PC-3 (cell line): Measurements from ENCODE around the gene RPS3. TPM values are rescaled to one million over a fixed set of nuclear protein-coding genes. Genes with fewer than 3 reads are reported as not detected.

Experiments used
- ATAC-seq: fragments of 200-7000 bp; cut with Tn5 transposase; 2 replicates; pipeline ENCODE4 v1.9.1; 2020; ENCODE audit warnings: mild to moderate bottlenecking, moderate library complexity
- BruUV-seq: library from RNA; stranded (reverse); fragments of 400-500 nt; replicated peaks from 2 replicates; lab custom pipeline; 2021; lab: Mats Ljungman, UMichigan
- CTCF ChIA-PET: fragments of 300-600 bp; sonication (Branson Sonifier 250); formaldehyde crosslinking; loops from one replicate; lab custom pipeline; 2022; ENCODE audit warnings: antibody characterized with exemption; lab: Charles Lee
- POLR2A ChIA-PET: fragments of 300-600 bp; sonication (Branson Sonifier 250); formaldehyde crosslinking; loops from one replicate; lab custom pipeline; 2022; ENCODE audit warnings: antibody characterized with exemption; ENCODE audit not compliant: unreplicated experiment; lab: Charles Lee
- DNase-seq: peaks from one replicate; pipeline ENCODE4 v3.0.0-alpha.2; 2015
- H2AFZ ChIP-seq: fragments of 300-600 bp; sonication (generic); 2 replicates; pipeline ENCODE4 v1.6.0; 2016; ENCODE audit warnings: antibody characterized with exemption, low read length
- H3F3A ChIP-seq: fragments of 300-600 bp; sonication (generic); one replicate; pipeline ENCODE4 v1.6.0; 2017; ENCODE audit warnings: antibody characterized with exemption, low read length, control low read depth, mild to moderate bottlenecking; ENCODE audit not compliant: unreplicated experiment
- H3K27ac ChIP-seq: fragments of 300-600 bp; sonication (generic); 2 replicates; pipeline ENCODE4 v1.5.1; 2016; ENCODE audit warnings: mild to moderate bottlenecking, low read length
- H3K27me3 ChIP-seq: fragments of 300-600 bp; sonication (generic); 2 replicates; pipeline ENCODE4 v1.6.1; 2016; ENCODE audit warnings: low read length, mixed read lengths
- H3K36me3 ChIP-seq: fragments of 300-600 bp; sonication (generic); 2 replicates; pipeline ENCODE4 v1.6.1; 2016; ENCODE audit warnings: low read depth, mixed run types, low read length, mixed read lengths
- H3K4me1 ChIP-seq: fragments of 300-600 bp; sonication (generic); 2 replicates; pipeline ENCODE4 v1.5.1; 2016; ENCODE audit warnings: low read length; ENCODE audit not compliant: insufficient read depth
- H3K4me2 ChIP-seq: fragments of 300-600 bp; sonication (generic); 2 replicates; pipeline ENCODE4 v1.6.0; 2016; ENCODE audit warnings: low read length
- H3K4me3 ChIP-seq: fragments of 300-600 bp; sonication (generic); 2 replicates; pipeline ENCODE4 v1.5.1; 2016; ENCODE audit warnings: mild to moderate bottlenecking, low read length, mixed read lengths
- H3K79me2 ChIP-seq: fragments of 300-600 bp; sonication (generic); 2 replicates; pipeline ENCODE4 v1.6.1; 2017; ENCODE audit warnings: low read length, mixed read lengths
- H3K9ac ChIP-seq: fragments of 300-600 bp; sonication (generic); 2 replicates; pipeline ENCODE4 v1.6.0; 2016; ENCODE audit warnings: mild to moderate bottlenecking, low read length
- H3K9me2 ChIP-seq: fragments of 300-600 bp; sonication (generic); replicated peaks from 2 replicates; pipeline ENCODE4 v1.6.1; 2016; ENCODE audit warnings: mixed run types, low read length, mixed read lengths
- H3K9me3 ChIP-seq: fragments of 300-600 bp; sonication (generic); 2 replicates; pipeline ENCODE4 v1.6.1; 2016; ENCODE audit warnings: low read length, mixed read lengths
- H4K20me1 ChIP-seq: fragments of 300-600 bp; sonication (generic); 2 replicates; pipeline ENCODE4 v1.6.1; 2016; ENCODE audit warnings: low read length, mixed read lengths
- CTCF ChIP-seq: fragments of 300-600 bp; sonication (generic); conservative IDR thresholded peaks from 2 replicates; pipeline ENCODE4 v1.5.1; 2017; ENCODE audit warnings: antibody characterized with exemption, low read depth, mild to moderate bottlenecking, low read length
- EZH2 ChIP-seq: fragments of 300-600 bp; sonication (generic); IDR thresholded peaks from one replicate; pipeline ENCODE4 v1.6.1; 2017; ENCODE audit warnings: antibody characterized with exemption, mild to moderate bottlenecking, low read length; ENCODE audit not compliant: unreplicated experiment
- EZH2phosphoT487 ChIP-seq: fragments of 300-600 bp; sonication (generic); IDR thresholded peaks from 2 replicates; pipeline ENCODE4 v1.6.1; 2018; ENCODE audit warnings: mild to moderate bottlenecking, antibody characterized with exemption, low read length, borderline replicate concordance
- intact Hi-C: fragments of 100-400 bp; cut with micrococcal nuclease; formaldehyde crosslinking; loops from 2 replicates; pipeline ENCODE4 v1.9.0; 2023
- total RNA-seq: library from RNA; depleted of rRNA; stranded (reverse); fragments of >200 nt; gene quantifications from 2 replicates; pipeline ENCODE4 v1.2.3, GENCODE V29; 2014

RPS3 gene
- total RNA-seq, 1 experiment from 2014 or later: 2,018 TPM

DNA sequence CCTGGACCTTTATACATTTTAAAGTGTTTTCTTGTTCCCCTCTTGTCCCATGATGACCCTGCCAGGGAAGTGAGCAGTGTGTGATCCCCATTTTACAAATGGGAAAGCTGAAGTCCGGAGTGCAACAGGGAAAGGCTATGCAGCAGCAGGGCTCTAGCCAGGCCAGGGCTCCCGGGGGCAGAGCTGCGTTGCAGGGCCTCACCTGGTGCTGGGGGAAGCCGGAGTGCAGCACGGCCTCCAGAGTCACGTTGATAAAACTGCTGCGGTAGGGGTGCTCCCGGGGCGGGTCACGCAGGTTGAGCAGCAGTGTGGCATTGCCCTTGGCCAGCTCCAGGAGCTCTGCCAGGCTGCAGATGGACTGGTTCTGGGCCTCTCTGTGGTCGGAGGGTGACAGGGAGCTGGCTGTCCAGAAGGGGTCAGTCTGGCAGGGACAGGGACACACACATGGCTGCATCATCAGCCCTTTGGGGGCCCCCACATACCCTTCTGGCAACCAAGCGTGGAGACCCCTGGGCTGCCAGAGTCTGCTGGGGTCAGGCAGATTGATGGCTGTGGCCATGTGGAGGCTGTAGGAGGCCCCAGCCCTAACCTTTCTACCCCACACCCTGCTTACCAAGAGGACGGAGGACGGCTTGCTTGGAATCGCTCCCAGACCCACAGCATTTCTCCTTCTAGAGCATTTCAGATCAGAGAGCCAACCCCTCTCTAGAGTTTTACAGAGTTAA is 43.0 kb downstream of the RPS3 start:
- POLR2A ChIA-PET: no interaction called here
- Histone ChIP-seq H3K4me3 (no peak overlapping the region), H3K27ac (no peak overlapping the region), H3F3A (no peaks in the 10 kb centered on the region), H3K9ac (no peak overlapping the region), H3K36me3 (no peaks in the 10 kb centered on the region), H3K27me3 (no peaks in the 10 kb centered on the region), H3K4me2 (no peak overlapping the region), H4K20me1 (no peaks in the 10 kb centered on the region), H3K4me1 (no peaks in the 10 kb centered on the region), H3K9me3 (no peaks in the 10 kb centered on the region), H3K9me2 (no peaks in the 10 kb centered on the region), H2AFZ (no peak overlapping the region), H3K79me2 (no peaks in the 10 kb centered on the region)
- no TSS peak for BruUV-seq
- CTCF ChIA-PET: no interaction called here
- ATAC-seq (no peak), DNase-seq (no peak)
- TF ChIP-seq EZH2phosphoT487: no peak
- intact Hi-C loops: no loop called here

DNA sequence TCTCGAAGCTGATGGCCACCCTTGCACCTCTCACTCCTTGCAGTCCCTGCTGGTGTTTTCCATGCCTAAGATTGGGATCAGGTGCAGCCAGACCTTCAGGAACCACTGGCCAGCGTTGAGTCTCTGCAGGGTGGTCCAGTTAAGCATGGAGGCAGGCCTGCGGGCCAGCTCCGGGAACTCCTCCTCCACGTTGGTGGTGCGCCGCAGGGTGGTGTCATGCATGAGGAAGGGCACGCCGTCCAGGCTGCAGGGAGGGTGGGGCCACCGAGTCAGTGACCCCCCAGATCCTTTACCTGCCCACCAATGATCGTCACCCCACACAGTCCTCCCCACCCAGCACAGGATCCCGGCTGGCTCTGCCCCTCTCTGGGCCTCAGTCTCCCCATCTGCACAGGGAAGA is 43.7 kb downstream of the RPS3 start:
- no peak overlapping the region for H2AFZ ChIP-seq
- H3K36me3 ChIP-seq: no peaks in the 10 kb centered on the region
- no peak overlapping the region for H3K4me2 ChIP-seq
- no peak overlapping the region for H3K4me3 ChIP-seq
- TF ChIP-seq EZH2 (no peak), EZH2phosphoT487 (no peak), CTCF (no peak)
- no peak for DNase-seq
- no peaks in the 10 kb centered on the region for H3K79me2 ChIP-seq
- CTCF ChIA-PET: no interaction called here
- no peak overlapping the region for H3K9ac ChIP-seq
- no peaks in the 10 kb centered on the region for H4K20me1 ChIP-seq
- no peak for ATAC-seq
- H3F3A ChIP-seq: no peaks in the 10 kb centered on the region
- no peaks in the 10 kb centered on the region for H3K9me2 ChIP-seq
- H3K27ac ChIP-seq: no peak overlapping the region
- H3K9me3 ChIP-seq: no peaks in the 10 kb centered on the region
- H3K4me1 ChIP-seq: no peaks in the 10 kb centered on the region
- no peaks in the 10 kb centered on the region for H3K27me3 ChIP-seq
- intact Hi-C loops: no loop called here
- POLR2A ChIA-PET: no interaction called here
- no TSS peak for BruUV-seq

DNA sequence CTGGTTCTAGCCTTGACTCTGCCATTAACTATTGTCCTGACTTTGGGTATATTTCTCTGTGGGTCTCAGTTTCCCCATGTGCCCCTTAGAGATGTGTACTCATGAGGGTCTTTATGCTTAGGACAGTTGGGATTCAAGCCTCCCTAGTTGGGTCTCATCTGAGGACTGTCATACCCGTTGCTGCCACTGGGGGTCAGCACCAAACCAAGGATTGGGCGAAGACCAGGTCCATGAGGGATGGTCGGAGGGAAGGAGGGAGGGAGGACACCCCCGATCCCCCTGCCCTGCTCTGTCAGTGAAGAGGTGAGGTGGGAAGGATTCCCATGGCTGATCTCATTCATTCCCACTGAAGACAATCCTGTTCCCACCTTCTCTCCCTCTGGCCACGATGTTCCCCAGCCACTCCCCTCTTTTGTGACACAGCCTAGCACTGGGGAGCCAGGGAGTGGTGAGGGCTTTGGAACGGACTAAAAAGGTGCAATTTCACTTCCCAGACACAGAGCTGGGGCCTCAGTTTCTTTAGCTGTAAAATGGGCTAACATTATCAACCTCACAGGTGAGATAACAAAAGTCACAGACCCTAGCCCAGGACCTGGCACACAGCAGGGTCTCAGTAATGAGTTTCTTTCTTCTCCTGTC is 46.1 kb downstream of the RPS3 start:
- H3K9me2 ChIP-seq: no peaks in the 10 kb centered on the region
- POLR2A ChIA-PET: no interaction called here
- ATAC-seq (peak; percentile 85), DNase-seq (peak; percentile 88)
- H3K27me3 ChIP-seq: no peaks in the 10 kb centered on the region
- BruUV-seq: no TSS peak
- H3K36me3 ChIP-seq: no peaks in the 10 kb centered on the region
- H3K4me1 ChIP-seq: no peaks in the 10 kb centered on the region
- no peak overlapping the region for H3K9ac ChIP-seq
- peak; percentile 99 for TF ChIP-seq CTCF
- TF ChIP-seq EZH2phosphoT487: no peak
- H3K4me2 ChIP-seq: no peak overlapping the region
- no peak overlapping the region for H3K4me3 ChIP-seq
- no peak overlapping the region for H2AFZ ChIP-seq
- H3K9me3 ChIP-seq: no peaks in the 10 kb centered on the region
- H3K79me2 ChIP-seq: no peaks in the 10 kb centered on the region
- no peaks in the 10 kb centered on the region for H3F3A ChIP-seq
- intact Hi-C loops: loop anchor here (1.0 to 5.0 kb wide), 3 partner anchors 52 to 87 kb away; no protein-coding TSS in a partner anchor
- CTCF ChIA-PET: interaction anchor here (0.8 kb wide), 1 partner anchor 86 kb away, joined by 4 read pairs; no protein-coding TSS in a partner anchor
- H4K20me1 ChIP-seq: no peaks in the 10 kb centered on the region
- no peak overlapping the region for H3K27ac ChIP-seq
